GM19035 (cell line): ENCODE measurements around the gene GPR158.

Experiments
- ATAC-seq: cut with Tn5 transposase; IDR thresholded peaks from one replicate; pipeline ENCODE4 v1.9.1; 2021; ENCODE audit not compliant: unreplicated experiment

Gene GPR158

DNA sequence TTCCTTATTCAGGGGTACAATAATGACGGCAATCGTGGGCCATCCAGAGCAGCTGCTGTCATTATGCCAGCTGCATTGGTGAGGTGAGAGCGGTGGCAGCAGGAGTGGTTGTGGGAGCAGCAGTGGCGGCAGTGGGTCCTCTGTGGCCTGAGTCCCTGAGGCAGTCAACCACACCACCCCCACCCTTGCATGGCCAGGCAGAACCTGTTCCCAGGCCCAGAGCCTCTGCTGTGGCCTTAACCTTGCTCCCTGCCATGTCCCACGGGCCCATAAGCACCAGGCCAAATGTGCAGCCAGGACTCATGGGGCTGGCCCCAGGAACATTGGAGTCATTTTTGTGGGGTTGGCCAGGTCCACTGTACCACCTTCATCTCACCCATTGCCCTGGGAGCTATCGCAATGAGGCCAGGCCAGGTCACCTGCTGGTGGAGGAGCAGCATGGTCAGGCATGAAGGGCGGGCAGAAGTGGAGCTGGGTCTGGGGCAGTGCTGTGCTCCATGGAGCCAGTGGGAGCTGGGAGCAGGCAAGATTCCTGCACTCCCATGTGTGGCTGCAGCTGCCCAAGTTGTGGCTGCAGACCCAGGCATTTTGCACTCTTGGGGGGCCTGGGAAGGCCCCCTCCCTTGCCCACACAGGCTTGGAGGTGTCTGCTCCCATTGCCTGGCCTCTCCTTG is 213.5 kb downstream of the GPR158 start:
- ATAC-seq: no peak

DNA sequence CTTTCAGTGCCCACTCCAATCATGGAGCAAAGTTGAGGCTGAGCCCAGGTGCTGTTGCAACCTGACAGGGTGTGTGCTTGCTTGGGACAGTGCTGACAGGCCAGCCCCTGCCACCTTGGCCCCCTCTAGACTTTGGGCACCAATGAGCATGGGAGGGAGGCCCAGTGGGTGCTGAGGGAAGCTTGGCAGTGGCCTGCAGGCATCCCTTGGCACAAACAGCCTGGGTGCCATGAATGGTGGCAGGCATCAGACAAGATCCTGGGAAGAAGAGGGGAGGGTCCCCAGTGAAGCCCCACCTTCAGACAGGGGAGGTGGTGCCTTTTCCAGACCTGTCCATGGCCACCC is 214.0 kb downstream of the GPR158 start:
- no peak for ATAC-seq

DNA sequence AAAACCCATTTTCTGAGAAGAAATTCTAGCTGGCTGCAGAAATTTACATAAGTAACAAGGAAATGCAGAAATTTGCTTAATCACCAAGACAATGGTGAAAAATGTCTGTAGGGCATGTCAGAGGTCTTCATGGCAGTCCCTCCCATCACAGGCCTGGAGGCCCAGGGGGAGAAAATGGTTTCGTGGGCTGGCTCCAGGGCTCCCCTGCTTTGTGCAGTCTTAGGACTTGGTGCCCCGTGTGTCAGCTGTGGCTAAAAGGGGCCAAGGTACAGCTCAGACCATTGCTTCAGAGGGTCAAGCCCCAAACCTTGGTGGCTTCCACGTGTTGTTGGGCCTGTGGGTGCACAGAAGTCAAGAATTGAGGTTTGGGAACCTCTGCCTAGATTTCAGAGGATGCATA is 215.9 kb downstream of the GPR158 start:
- ATAC-seq: no peak

DNA sequence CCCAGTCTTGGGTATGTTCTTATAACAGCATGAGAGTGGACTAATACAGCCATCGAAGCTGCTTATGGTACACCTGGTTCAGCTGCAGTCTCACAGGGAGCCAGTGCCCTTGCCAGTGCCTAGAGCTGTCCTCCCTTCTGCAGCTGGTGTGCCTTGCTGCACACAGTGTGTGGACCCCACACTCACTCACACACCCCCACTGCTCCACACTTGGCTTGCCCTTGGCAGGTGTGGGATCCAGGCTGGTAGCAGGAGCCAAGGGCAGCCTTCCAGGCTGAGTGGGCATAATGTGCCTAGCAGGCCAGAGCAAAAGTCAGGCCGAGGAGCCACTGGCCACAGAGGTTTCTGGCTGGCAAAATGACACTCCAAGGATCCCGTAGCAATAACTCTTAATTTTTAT is 217.3 kb downstream of the GPR158 start:
- ATAC-seq: no peak

DNA sequence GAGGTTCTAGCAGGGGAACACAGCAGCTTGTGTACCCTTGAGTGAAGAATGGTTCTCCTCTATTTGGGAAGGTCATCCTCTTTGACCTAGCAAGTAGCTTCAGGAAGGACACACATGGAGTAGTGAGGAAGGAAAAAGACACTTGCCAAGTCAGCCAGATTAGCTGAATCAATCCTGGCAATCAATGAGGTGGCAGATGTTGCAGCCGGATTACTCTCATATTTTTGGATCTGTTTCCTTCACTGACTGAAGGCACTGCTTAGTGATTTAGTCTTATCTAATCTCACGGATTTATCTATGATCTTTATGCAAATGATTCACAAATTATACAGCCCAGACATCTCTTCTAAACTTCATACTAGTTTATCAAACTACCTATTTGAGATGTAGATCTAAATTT is 218.8 kb downstream of the GPR158 start:
- no peak for ATAC-seq

DNA sequence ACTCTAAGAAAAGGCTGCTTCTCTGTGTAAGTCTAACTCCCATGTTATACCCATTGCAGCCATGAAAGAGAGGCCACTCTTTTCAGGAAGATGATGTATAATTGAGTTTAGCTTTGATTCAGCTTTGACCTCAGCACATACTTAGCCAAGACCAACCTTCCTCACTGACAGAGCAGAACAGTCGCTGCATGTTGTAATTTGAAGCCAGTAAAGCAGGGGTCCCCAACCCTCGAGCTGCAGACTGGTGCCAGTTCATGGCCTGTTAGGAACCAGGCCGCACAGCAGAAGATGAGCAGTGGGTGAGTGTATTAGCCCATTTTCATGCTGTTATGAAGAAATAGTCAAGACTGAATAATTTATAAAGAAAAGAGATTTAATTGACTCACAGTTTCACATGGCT is 223.9 kb downstream of the GPR158 start:
- no peak for ATAC-seq

DNA sequence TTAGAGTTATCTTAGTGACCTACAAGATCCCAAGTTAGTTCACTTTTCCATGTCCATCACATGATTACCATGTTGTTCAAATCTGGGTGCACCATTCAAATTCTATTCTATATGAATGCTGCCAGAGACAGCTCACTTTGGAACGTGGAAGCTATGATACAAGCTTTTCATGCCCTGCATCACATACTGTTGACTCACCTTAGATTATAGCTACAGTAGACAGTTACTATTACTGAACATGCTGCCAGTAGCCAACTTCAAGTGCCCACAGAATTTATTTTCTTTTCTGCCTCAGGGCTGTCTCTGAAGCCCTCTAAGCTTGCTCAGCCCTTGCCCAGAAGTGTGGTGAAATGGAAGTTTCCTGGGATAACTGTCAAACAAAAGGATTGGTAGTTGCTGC is 231.1 kb downstream of the GPR158 start:
- no peak for ATAC-seq

DNA sequence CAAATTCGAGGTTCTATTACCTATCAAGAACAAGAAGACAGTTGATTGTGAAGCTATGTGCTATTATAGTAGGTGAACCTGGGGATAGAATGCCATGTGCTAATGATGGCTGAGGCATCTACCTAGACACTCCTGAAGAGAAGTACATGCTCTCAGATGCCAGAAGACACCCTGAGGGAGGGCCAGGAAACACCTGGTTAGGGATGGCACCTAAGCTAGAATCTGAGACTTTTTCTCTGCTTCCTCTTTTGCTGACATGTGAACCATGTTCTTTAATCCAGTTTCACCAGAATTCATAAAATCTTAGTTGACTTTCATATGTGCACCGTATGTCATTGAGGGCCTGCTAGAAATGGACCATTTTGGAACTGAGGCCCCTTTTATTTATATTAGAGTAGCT is 242.8 kb downstream of the GPR158 start:
- no peak for ATAC-seq

DNA sequence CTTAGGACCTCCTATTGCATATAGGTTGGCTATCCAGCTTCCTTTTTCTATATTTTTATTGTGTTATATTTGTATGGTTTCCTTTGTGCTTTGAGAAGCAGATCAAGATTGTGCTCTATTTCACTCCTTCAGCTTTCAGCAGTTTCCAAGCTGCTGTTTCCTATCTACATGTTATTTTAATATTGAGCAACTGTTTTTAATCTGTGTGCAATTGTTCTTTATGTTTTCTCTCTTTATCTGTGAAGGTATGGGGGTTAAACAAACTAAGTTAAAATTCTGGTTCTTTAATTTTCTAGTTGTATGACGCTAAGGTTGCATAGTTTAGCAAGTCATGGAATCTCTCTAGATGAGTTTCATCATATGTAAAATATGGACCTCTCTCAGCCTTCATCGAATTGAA is 251.0 kb downstream of the GPR158 start:
- no peak for ATAC-seq

DNA sequence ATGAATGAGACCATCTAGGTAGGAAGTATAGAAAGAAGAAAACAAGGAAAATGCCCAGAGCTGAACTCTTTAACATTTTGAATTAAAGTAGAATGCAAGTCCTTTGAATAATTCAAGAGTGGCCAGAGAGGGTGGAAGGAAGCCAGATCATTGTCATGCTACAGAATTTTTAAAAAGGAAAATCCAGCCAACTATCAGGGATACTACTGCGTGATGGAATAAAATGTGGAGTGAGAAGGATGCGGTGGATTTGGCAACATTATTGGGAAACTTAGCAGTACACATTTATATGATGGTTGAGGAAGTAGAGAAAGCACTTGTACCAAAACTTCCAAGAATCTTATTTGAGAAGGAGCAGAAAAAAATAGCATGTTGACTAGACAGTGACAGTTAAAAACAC is 261.6 kb downstream of the GPR158 start:
- ATAC-seq: no peak

DNA sequence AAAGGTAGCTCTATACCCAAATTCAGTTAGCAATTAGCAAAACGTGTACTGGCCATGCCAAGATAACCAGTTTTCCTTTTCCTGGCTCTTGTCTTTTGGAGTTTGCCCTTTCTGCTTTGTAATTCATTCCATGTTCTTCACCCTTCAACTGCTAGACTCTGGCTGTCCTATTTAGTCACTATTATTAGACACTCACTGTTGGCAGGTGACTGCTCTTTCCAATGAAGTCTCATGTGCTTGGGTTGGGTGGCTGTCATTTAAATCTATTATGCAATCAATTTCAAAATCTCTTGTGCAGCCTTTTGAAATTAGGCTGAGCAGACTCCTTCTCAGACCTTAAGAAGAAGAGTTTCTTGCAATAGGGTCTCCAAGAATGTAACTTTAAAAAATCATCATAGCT is 266.5 kb downstream of the GPR158 start:
- no peak for ATAC-seq

DNA sequence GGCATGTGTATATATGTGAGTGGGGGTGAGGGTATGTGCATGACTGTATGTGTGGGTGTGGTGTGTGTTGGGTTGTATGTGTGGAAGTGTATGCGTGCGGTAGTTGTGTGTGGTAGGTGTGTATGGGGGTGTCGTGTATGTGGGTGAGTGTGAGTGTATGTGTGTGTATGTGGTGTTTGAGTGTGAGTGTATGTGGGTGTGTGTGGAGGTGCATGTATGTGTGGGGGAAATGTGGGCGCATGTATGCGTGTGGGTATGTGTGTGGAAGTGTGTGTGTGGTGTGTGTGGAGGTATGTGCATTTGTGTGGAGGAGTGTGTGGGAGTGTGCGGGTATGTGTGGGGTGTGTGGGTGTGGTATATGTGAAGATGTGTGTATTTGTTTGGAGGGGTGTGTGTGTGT is 269.5 kb downstream of the GPR158 start:
- ATAC-seq: no peak

DNA sequence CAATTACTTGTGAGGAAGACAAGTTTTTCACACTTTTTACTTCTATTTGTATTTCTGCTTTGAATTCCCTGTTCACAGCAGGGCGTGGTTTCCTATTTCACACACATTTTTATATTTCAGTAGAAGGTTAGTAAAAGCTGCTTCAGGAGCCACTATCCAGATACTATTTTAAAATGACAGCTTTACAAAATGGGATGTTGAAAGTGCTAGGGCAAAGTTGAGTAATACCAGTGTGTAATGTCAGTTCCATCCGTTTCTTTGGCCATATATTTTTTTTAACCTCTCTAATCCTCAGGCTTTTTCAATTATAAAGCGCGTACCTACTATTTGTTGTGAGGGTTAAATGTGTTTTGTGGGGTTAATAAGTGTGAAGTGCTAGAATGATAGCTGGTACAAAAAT is 276.6 kb downstream of the GPR158 start:
- no peak for ATAC-seq

DNA sequence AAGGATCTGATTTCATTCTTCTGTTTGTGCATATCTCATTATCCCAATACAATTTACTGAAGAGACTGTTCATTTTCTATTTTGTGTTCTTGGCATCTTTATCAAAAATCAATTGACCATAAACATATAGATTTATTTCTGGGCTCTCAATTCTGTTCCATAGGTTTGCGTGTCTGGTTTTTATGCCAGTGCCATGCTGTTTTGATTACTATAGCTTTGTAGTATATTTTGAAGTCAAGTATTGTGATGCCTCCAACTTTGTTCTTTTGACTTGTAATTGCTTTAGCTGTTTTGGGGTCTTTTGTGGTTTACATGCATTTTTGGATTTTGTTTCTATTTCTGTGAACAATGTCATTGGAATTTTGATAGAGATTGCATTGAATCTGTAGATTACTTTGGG is 278.8 kb downstream of the GPR158 start:
- no peak for ATAC-seq

DNA sequence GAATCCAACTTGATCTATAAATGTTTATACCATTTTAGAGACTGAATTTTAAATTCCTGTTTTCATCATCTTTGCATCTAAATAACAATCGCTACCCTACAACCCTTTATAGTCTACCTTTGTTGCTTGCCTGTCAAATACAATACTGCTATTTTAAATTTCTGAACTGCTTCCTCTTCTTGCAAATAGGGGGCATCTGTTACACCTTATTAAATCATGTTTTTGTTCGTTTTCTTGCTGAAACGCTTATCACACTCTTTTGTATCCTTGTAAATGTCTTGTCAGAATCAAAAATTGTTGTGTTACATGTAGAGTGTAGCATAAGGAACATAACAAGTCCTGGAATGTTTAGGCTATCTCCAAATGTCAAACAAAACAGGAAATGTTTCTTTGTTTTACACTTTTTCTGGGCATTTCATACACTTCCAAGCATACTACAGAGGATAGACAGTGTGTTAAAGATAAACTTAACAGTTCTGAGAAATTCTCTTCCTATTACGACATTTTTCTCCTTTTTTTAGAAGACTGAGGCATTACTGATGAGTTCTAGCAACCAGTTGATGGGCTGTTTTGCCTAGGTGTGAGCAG is 281.3 kb downstream of the GPR158 start:
- no peak for ATAC-seq

DNA sequence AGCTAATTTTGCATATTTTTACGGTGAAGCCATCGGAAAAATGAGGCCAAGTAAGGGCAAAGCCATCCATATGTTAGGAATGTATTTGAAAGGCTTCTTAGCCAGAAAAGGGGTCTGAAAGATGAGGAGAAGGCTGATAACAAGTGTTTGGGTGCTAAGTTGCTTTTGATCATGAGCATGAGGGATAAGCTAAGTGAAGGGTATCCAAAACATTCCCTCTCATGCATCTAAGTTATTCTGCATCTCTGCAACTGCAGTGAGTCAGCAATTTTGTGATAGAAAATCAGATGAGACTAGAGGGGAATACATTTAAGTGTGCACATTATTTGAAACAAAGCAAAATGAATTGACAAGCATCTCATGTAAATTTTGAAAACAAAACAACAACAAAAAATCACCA is 282.8 kb downstream of the GPR158 start:
- ATAC-seq: no peak

DNA sequence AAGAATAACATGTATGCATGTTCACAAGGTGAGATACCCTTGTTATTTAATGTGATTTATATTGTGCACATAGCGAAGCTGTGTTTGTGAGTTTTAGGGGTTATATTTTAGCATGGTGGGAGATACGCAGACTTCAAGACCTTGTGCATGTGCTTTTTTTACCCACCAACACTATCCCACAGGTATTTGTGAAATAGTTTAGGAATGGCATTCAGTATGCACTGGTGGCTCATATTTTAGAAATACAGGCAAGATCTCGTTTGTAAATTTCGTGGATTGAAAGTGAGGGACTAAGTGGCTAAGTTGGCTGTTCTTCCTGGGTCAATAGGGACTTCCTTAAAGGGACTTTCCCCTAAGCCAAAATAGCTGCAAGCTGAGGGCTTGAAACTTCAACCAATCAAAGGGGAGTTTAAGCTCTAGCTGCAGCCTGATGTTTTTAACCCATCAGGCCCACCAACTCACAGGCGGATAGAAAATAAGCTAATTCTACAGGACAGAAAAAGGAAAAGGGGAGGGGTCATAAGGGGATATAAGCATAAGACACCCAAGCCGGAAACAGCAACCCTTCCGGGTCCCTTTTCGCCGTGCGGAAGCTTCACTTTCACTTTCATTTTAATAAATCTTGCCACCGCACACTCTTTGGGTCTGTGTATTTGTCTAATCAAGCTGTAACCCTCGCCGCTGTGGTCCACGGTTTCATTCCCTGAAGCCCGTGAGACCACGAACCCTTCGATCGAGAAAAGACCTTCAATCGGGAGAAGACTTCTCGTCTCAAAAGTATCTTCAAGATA is 291.0 kb downstream of the GPR158 start:
- no peak for ATAC-seq

DNA sequence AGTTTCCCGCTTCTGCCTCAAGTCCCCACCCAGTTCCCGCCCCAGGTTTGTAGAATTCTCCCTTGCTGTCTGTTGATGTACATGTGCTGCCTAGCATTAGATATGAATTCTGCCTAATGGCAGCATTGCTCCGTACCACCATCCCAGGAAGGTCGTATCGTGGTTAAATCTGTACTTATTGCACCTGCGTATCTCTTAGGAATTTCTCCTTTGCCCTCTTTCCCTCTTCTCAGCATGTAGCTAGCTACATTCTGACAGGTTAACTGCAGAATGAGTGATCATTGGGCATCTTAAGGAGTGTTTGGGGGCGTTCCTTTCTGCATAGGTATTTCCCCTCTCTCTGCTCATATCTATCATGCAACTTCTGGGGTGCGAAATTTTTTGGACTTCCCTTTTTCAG is 293.1 kb downstream of the GPR158 start:
- ATAC-seq: no peak

DNA sequence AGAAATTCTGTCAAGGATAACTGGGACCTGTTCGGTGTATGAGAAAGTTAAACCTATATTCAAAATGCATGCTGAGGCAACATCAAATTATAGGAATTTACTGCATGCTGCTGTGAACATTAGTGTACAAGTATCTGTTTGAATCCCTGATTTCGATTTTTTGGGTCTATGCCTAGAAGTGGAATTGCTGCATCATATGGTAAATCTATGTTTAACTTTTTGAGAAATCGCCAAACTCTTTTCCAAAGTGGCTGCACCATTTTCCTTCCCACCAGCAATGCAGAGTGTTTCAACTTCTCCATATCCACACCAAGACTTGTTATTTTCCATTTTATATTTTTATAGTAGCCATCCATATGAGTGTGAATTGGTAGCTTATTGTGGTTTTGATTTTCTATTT is 306.7 kb downstream of the GPR158 start:
- no peak for ATAC-seq

DNA sequence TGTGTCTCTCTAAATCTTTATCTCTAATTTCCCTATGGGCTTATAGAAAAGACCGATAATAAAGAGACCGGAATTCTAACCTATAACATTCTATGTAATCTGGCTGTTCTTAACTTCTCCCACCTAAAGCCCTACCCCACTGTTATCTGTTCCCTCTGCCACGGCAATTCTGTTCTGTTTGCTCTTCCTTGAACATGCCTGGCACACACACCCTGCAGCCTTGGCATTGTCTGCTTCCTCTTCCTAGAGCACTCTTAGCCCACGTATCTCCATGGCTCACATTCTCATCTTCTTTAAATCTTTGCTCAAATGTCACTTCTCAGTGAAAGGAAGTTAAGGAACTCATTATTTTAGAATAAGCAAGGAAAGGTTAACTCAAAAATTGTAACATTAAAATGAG is 309.2 kb downstream of the GPR158 start:
- ATAC-seq: no peak

DNA sequence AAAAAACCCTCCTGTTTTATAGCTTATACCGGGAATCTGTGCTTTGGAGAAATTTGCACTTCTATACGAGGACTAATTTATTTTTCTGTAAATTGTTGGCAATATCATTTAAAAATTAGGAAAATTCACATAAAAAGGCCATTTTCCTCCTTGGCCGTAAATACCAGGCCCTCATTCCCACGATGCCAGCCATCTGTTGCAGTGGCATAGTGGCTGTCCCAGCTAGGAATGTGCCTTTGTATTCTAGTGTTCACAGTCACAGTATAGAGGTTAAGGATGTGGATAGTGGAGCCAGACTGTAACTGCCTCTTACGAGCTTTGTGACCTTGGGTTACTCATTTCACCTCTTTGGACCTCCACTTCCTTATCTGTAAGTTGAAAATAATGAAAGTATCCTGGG is 312.5 kb downstream of the GPR158 start:
- no peak for ATAC-seq

DNA sequence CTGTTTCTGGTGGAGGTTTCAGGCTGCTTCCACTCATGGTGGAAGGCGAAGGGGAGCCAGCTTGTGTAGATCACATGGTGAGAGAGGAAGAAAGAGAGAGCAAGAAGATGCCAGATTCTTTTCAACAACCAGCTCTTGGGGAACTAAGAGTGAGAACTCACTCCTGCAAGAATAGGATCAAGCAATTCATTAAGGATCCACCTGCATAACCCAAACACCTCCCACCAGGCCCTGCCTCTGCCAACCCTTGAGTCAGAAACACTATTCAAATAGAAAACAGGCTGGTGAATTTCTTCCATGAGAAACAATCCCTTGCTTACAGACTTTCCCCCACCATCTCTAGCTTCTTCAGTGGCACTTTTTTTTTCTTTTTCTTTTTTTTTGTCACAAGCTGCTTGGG is 317.2 kb downstream of the GPR158 start:
- ATAC-seq: no peak

DNA sequence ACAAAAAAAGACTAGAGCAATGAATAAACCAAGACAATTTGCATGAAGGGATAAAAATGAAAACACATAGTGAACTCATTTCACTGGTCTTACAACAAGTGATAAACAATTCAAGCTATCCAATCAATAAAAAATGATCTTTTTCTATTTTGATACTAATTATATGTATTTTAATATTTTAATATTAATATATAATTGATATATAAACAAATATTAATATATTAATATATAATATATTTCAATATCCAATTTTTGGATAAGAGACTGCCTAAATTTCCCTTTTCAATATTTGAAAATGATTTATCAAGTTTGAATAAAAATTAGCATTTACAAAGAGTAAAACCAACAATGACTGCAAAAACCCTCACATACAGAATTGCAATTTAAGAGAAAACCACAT is 317.9 kb downstream of the GPR158 start:
- ATAC-seq: no peak
